Panc1 (cell line): Measurements from ENCODE around the gene COL11A2. TPM values are rescaled to one million over a fixed set of nuclear protein-coding genes. Genes with fewer than 3 reads are reported as not detected.
A peak's percentile ranks its signal among the peaks of the same experiment; 100 is the strongest.

Source experiments
- ATAC-seq: fragments of 200-7000 bp; cut with Tn5 transposase; 2 replicates; pipeline ENCODE4 v1.9.1; 2020; ENCODE audit warnings: mild to moderate bottlenecking, moderate library complexity
- BruUV-seq: library from RNA; stranded (reverse); fragments of 400-500 nt; replicated peaks from 2 replicates; lab custom pipeline; 2021; lab: Mats Ljungman, UMichigan
- CTCF ChIA-PET: fragments of 300-600 bp; sonication (Branson Sonifier 250); formaldehyde crosslinking; loops from one replicate; lab custom pipeline; 2022; ENCODE audit warnings: antibody characterized with exemption; lab: Charles Lee
- POLR2A ChIA-PET: fragments of 300-600 bp; sonication (Branson Sonifier 250); formaldehyde crosslinking; loops from one replicate; lab custom pipeline; 2022; ENCODE audit warnings: antibody characterized with exemption; lab: Charles Lee
- DNase-seq: peaks from one replicate; pipeline ENCODE4 v3.0.0-alpha.2; 2010; ENCODE audit warnings: low read depth, low spot score
- H3K27ac ChIP-seq: 2 replicates; pipeline ENCODE4 v1.5.1; 2011; ENCODE audit warnings: mild to moderate bottlenecking, low read length, inconsistent platforms
- H3K27me3 ChIP-seq: fragments of 200-500 bp; sonication (Bioruptor generic); 2 replicates; pipeline ENCODE4 v1.6.0; 2014; ENCODE audit warnings: low read length, inconsistent platforms; ENCODE audit not compliant: control insufficient read depth, insufficient read depth
- H3K36me3 ChIP-seq: fragments of 200-500 bp; sonication (Bioruptor generic); 2 replicates; pipeline ENCODE4 v1.5.1; 2014; ENCODE audit warnings: inconsistent platforms, mild to moderate bottlenecking, low read length, moderate library complexity; ENCODE audit not compliant: control insufficient read depth, insufficient read depth
- H3K4me1 ChIP-seq: 2 replicates; pipeline ENCODE4 v1.5.1; 2011; ENCODE audit warnings: inconsistent platforms, mild to moderate bottlenecking, low read length, moderate library complexity; ENCODE audit not compliant: control insufficient read depth, insufficient read depth
- H3K4me3 ChIP-seq, 2 experiments: 2 replicates each; pipeline ENCODE4 v1.5.1; 2011 to 2012; ENCODE audit warnings: low read depth in 2 of 2, low read length in 2 of 2, mild to moderate bottlenecking in 2 of 2, inconsistent platforms in 1 of 2, moderate library complexity in 1 of 2
- H3K9me3 ChIP-seq: fragments of 200-500 bp; sonication (Bioruptor generic); 2 replicates; pipeline ENCODE4 v1.5.1; 2014; ENCODE audit warnings: low read depth, mild to moderate bottlenecking, inconsistent platforms, low read length, moderate library complexity; ENCODE audit not compliant: control insufficient read depth, insufficient read depth
- CTCF ChIP-seq: fragments of 450-650 bp; IDR thresholded peaks from 2 replicates; pipeline ENCODE4 v1.5.1; 2017; ENCODE audit warnings: mild to moderate bottlenecking
- POLR2AphosphoS5 ChIP-seq: IDR thresholded peaks from 2 replicates; pipeline ENCODE4 v1.6.1; 2012; ENCODE audit warnings: mild to moderate bottlenecking, low read depth, low read length, moderate library complexity
- SIN3A ChIP-seq: IDR thresholded peaks from 2 replicates; pipeline ENCODE4 v1.6.1; 2012; ENCODE audit warnings: low read depth, mild to moderate bottlenecking, low read length, moderate library complexity, borderline replicate concordance; ENCODE audit not compliant: insufficient read depth
- TCF7L2 ChIP-seq: IDR thresholded peaks from 2 replicates; pipeline ENCODE4 v1.6.1; 2011; ENCODE audit warnings: mild to moderate bottlenecking, low read depth, low read length, inconsistent platforms
- in situ Hi-C: cut with HindIII; loops from 2 replicates; pipeline ENCODE4 v1.10.0; 2016; ENCODE audit warnings: low sequenced_read_pairs, low pct_unique_long_range_greater_than_20kb
- intact Hi-C: fragments of 100-400 bp; cut with micrococcal nuclease; formaldehyde crosslinking; loops from one replicate; pipeline ENCODE4 v1.10.0; 2022; ENCODE audit not compliant: unreplicated experiment
- total RNA-seq: library from RNA; stranded (reverse); gene quantifications from one replicate; pipeline ENCODE4 v1.2.1, GENCODE V29; 2021; ENCODE audit not compliant: unreplicated experiment
- TF ChIP-seq, protein P1 (sequence below), 2 experiments: IDR thresholded peaks; 2 replicates each; pipeline ENCODE4 v1.6.1; 2011 to 2012; ENCODE audit warnings: low read depth in 2 of 2, control low read depth in 1 of 2, low read length in 1 of 2, mild to moderate bottlenecking in 1 of 2, moderate library complexity in 1 of 2; ENCODE audit not compliant: insufficient read depth in 1 of 2

Gene COL11A2
- total RNA-seq, 1 experiment from 2014 or later, result 0.57 TPM

- no TSS peak for BruUV-seq
- H3K27me3 ChIP-seq, result peaks cover 23% of the 10 kb centered on the region
These were observed 74.4 kb downstream of the COL11A2 start for GRCh38 chr6:33117811-33118277.

GRCh38 chr6:33116841-33117711 lies 75.2 kb downstream of the COL11A2 start:
- DNase-seq (no peak), ATAC-seq (peak; percentile 75)
- Histone ChIP-seq H3K27me3 (peaks cover 23% of the 10 kb centered on the region), H3K4me3 (0 out of 4 replicates have a peak overlapping the region, but pooled peaks of 1 of the 2 experiments have one; percentile 11), H3K4me1 (peaks cover 5% of the 10 kb centered on the region; the same call in 1 of the 2 replicates), H3K36me3 (no peaks in the 10 kb centered on the region), H3K27ac (no peak overlapping the region), H3K9me3 (no peaks in the 10 kb centered on the region)
- intact Hi-C loops, result no loop called here
- in situ Hi-C loops, result no loop called here
- POLR2A ChIA-PET, result no interaction called here
- no TSS peak for BruUV-seq
- CTCF ChIA-PET, result no interaction called here
- TF ChIP-seq TCF7L2, result no peak
- TF ChIP-seq, protein P1, sequence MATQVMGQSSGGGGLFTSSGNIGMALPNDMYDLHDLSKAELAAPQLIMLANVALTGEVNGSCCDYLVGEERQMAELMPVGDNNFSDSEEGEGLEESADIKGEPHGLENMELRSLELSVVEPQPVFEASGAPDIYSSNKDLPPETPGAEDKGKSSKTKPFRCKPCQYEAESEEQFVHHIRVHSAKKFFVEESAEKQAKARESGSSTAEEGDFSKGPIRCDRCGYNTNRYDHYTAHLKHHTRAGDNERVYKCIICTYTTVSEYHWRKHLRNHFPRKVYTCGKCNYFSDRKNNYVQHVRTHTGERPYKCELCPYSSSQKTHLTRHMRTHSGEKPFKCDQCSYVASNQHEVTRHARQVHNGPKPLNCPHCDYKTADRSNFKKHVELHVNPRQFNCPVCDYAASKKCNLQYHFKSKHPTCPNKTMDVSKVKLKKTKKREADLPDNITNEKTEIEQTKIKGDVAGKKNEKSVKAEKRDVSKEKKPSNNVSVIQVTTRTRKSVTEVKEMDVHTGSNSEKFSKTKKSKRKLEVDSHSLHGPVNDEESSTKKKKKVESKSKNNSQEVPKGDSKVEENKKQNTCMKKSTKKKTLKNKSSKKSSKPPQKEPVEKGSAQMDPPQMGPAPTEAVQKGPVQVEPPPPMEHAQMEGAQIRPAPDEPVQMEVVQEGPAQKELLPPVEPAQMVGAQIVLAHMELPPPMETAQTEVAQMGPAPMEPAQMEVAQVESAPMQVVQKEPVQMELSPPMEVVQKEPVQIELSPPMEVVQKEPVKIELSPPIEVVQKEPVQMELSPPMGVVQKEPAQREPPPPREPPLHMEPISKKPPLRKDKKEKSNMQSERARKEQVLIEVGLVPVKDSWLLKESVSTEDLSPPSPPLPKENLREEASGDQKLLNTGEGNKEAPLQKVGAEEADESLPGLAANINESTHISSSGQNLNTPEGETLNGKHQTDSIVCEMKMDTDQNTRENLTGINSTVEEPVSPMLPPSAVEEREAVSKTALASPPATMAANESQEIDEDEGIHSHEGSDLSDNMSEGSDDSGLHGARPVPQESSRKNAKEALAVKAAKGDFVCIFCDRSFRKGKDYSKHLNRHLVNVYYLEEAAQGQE (IDR thresholded peaks at IDR 0.05; ENCODE audit: insufficient read depth in 1 of 2, low read depth in 2 of 2, low read length in 1 of 2), result no peak
- TF ChIP-seq CTCF, result no peak
- no peak for TF ChIP-seq SIN3A
- no peak for TF ChIP-seq POLR2AphosphoS5

More at GRCh38 chr6:33117811-33118277, 74.4 kb downstream of the COL11A2 start:
- no peak for TF ChIP-seq SIN3A
- Histone ChIP-seq H3K27ac (no peak overlapping the region), H3K36me3 (no peaks in the 10 kb centered on the region), H3K4me1 (peaks cover 5% of the 10 kb centered on the region; the same call in 1 of the 2 replicates), H3K4me3 (no peak overlapping the region), H3K9me3 (no peaks in the 10 kb centered on the region)
- intact Hi-C loops, result loop anchor here (2.0 kb wide), 1 partner anchor 131 kb away; no protein-coding TSS in a partner anchor
- no peak for ATAC-seq
- DNase-seq, result no peak
- in situ Hi-C loops, result no loop called here
- ChIA-PET CTCF (no interaction called here), POLR2A (no interaction called here)
